ENCODE measurements around the gene UNC5B. TPM values are rescaled to one million over a fixed set of nuclear protein-coding genes. Genes with fewer than 3 reads are reported as not detected.

UNC5B gene
- total and polyA plus RNA-seq, 10 donors: 0.74 to 21.1 (median 11.3) TPM

DNA sequence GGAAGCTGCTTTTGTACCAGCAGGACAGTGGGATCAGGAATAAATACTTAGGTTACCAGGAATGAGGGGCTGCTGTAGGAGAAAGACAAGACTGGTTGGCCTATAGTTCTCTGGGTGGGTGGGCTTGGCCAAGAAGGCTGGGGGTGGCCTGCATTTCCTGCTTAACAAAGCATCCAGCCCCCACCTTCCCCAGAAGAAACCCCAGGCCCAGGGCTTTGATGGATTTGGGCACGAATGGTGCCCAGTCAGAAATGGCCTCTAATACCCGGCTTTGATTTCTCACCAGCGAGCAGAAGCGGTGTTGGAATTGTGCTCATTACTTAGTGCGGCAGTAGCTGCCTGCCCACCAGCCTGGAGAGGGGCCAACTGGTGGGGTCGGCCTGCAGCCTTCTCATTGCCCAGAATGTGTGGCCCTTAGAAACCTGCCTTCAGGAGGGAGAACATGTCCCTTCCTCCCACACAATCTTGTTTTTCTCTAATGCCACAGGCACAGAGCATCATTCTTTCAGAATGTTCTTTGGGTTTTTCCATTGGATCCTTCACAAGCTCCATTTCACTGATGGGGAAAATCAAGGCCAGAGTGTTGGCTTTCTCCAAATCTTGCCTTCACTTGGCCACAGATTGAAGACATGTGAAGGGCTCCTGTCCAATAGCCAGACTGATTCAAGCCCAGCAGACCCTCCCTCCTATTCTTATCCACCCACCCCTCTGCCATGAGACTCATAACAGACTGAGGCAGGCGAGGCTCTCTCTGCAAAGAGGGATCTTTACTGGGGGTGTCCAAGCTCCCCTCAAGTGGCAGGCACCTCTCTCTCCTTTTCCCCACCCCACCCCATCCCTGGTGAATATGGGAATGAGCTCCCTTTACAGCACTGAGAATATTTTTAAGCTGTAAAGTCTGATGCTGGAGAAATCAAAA lies 2.5 kb downstream of the UNC5B start:
- Histone ChIP-seq H3K27me3 (replicated peaks in 1 of 7) (peaks cover under 1 to 99% (median 38%) of the 10 kb centered on the region in 7 donors), H3K9me3 (no peaks in the 10 kb centered on the region), H3K4me3 (peak overlapping the region in 4 of 8 donors; percentile 57 to 80 (median 65)), H3K4me1 (peaks cover 10 to 77% (median 45%) of the 10 kb centered on the region in 6 donors), H3K36me3 (no peaks in the 10 kb centered on the region), H3K27ac (peak overlapping the region in 3 of 8 donors; percentile 11 to 76 (median 51))
- WGBS, 5 donors: 72 to 99% (median 90%) methylated on average over 7 of the region's 7 CpGs
- TF ChIP-seq, protein P1, sequence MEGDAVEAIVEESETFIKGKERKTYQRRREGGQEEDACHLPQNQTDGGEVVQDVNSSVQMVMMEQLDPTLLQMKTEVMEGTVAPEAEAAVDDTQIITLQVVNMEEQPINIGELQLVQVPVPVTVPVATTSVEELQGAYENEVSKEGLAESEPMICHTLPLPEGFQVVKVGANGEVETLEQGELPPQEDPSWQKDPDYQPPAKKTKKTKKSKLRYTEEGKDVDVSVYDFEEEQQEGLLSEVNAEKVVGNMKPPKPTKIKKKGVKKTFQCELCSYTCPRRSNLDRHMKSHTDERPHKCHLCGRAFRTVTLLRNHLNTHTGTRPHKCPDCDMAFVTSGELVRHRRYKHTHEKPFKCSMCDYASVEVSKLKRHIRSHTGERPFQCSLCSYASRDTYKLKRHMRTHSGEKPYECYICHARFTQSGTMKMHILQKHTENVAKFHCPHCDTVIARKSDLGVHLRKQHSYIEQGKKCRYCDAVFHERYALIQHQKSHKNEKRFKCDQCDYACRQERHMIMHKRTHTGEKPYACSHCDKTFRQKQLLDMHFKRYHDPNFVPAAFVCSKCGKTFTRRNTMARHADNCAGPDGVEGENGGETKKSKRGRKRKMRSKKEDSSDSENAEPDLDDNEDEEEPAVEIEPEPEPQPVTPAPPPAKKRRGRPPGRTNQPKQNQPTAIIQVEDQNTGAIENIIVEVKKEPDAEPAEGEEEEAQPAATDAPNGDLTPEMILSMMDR (IDR thresholded peaks at IDR 0.05 in 8 of 11, conservative IDR thresholded peaks at IDR 0.05 in 3 of 11): no peak
- TF ChIP-seq POLR2A (IDR thresholded peaks at IDR 0.05) (no peak), POLR2AphosphoS5 (IDR thresholded peaks at IDR 0.05) (no peak)
- DNase-seq: peak; percentile 52
- intact Hi-C loops (cut with DNase I; ENCODE audit: low total_unique reads): loop anchor here (5.0 kb wide), 1 partner anchor 288 kb away; no protein-coding TSS in a partner anchor

DNA sequence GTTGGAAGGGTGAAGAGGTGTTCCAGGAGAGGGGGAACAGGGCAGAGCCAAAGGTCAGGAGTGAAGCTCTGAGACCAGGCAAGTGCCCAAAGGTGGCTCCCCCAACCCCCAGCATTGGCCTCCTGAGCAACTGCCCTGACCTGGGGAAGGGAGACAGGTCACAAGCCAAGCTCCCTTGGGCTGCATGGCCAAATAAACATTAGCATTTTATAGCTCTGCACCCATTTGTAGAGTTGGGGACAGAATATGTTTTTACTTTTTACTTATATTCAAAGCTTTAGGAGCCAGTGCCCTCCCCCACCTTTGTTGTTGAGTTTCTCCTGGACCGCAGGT lies 4.0 kb downstream of the UNC5B start:
- peaks cover 0 to 98% (median 25%) of the 10 kb centered on the region in 7 donors for H3K27me3 ChIP-seq (replicated peaks in 1 of 7)
- H3K4me1 ChIP-seq: peaks cover 10 to 89% (median 48%) of the 10 kb centered on the region in 6 donors
- peak overlapping the region in 1 of 8 donors; percentile 39 for H3K4me3 ChIP-seq
- peak; percentile 22 for DNase-seq
- no peaks in the 10 kb centered on the region for H3K9me3 ChIP-seq
- TF ChIP-seq POLR2A (IDR thresholded peaks at IDR 0.05): no peak
- no peak for TF ChIP-seq POLR2AphosphoS5 (IDR thresholded peaks at IDR 0.05)
- TF ChIP-seq, protein P1 (IDR thresholded peaks at IDR 0.05 in 8 of 11, conservative IDR thresholded peaks at IDR 0.05 in 3 of 11): no peak
- WGBS, 5 donors: 78 to 92% (median 83%) methylated on average over 1 of the region's 1 CpG
- no peaks in the 10 kb centered on the region for H3K36me3 ChIP-seq
- H3K27ac ChIP-seq: peak overlapping the region in 5 of 8 donors; percentile 58 to 69 (median 63)
- intact Hi-C loops (cut with DNase I; ENCODE audit: low total_unique reads): no loop called here

DNA sequence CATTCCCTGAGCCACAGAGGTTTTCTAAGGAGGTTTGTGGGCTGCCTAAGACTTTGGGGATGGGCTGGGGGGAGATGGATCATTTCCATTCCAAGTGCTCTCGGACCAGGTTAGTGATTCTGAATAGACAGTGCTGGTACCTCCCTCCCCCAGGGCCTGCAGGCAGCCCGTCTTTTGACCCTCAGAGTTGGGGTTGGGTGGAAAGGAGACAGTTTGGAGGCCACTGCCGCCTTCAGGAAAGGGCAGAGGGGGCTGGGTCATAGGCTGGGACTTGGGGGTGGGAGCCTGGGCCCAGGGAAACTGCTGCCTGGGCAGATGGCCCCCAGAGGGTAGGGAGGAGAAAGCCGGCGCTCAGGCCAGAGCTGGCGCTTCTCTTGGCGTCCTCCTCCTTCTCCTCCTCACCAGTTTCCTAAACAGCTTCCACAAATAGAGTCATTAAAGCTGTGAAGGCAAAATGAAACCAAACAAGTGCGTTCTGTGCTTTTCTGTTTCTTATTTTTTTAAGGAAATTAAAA lies 4.4 kb downstream of the UNC5B start:
- TF ChIP-seq, protein P1 (IDR thresholded peaks at IDR 0.05 in 8 of 11, conservative IDR thresholded peaks at IDR 0.05 in 3 of 11): no peak
- TF ChIP-seq POLR2AphosphoS5 (IDR thresholded peaks at IDR 0.05): no peak
- TF ChIP-seq POLR2A (IDR thresholded peaks at IDR 0.05): no peak
- intact Hi-C loops (cut with DNase I; ENCODE audit: low total_unique reads): no loop called here
- WGBS, 5 donors: 24 to 49% (median 38%) methylated on average over 8 of the region's 8 CpGs
- Histone ChIP-seq H3K4me1 (peaks cover 10 to 84% (median 45%) of the 10 kb centered on the region in 6 donors), H3K36me3 (no peaks in the 10 kb centered on the region), H3K9me3 (no peaks in the 10 kb centered on the region), H3K27ac (peak overlapping the region in 6 of 8 donors; percentile 55 to 69 (median 61)), H3K27me3 (replicated peaks in 1 of 7) (peaks cover 0 to 93% (median 20%) of the 10 kb centered on the region in 7 donors), H3K4me3 (peak overlapping the region; percentile 6 to 67 (median 38))
- peak; percentile 54 for DNase-seq
